IPS-18a (cell line): ENCODE measurements around the gene ST6GALNAC6.

ENCODE experiments used
- H3K27ac ChIP-seq: one replicate; pipeline ENCODE4 v1.5.1; 2013; ENCODE audit warnings: low read length
- H3K27me3 ChIP-seq: one replicate; pipeline ENCODE4 v1.6.1; 2013; ENCODE audit warnings: mild to moderate bottlenecking, low read length; ENCODE audit not compliant: control insufficient read depth, insufficient read depth
- H3K36me3 ChIP-seq: one replicate; pipeline ENCODE4 v1.6.1; 2013; ENCODE audit warnings: low read depth, low read length; ENCODE audit not compliant: control insufficient read depth
- H3K4me1 ChIP-seq: one replicate; pipeline ENCODE4 v1.6.1; 2013; ENCODE audit warnings: low read depth, low read length; ENCODE audit not compliant: control insufficient read depth
- H3K4me3 ChIP-seq: one replicate; pipeline ENCODE4 v1.5.1; 2013; ENCODE audit warnings: low read length
- H3K9ac ChIP-seq: one replicate; pipeline ENCODE4 v1.6.1; 2013; ENCODE audit warnings: mild to moderate bottlenecking, low read length, moderate library complexity
- H3K9me3 ChIP-seq: one replicate; pipeline ENCODE4 v1.6.1; 2013; ENCODE audit warnings: low read depth, low read length; ENCODE audit not compliant: control insufficient read depth

The ST6GALNAC6 gene, protein sequence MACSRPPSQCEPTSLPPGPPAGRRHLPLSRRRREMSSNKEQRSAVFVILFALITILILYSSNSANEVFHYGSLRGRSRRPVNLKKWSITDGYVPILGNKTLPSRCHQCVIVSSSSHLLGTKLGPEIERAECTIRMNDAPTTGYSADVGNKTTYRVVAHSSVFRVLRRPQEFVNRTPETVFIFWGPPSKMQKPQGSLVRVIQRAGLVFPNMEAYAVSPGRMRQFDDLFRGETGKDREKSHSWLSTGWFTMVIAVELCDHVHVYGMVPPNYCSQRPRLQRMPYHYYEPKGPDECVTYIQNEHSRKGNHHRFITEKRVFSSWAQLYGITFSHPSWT

DNA sequence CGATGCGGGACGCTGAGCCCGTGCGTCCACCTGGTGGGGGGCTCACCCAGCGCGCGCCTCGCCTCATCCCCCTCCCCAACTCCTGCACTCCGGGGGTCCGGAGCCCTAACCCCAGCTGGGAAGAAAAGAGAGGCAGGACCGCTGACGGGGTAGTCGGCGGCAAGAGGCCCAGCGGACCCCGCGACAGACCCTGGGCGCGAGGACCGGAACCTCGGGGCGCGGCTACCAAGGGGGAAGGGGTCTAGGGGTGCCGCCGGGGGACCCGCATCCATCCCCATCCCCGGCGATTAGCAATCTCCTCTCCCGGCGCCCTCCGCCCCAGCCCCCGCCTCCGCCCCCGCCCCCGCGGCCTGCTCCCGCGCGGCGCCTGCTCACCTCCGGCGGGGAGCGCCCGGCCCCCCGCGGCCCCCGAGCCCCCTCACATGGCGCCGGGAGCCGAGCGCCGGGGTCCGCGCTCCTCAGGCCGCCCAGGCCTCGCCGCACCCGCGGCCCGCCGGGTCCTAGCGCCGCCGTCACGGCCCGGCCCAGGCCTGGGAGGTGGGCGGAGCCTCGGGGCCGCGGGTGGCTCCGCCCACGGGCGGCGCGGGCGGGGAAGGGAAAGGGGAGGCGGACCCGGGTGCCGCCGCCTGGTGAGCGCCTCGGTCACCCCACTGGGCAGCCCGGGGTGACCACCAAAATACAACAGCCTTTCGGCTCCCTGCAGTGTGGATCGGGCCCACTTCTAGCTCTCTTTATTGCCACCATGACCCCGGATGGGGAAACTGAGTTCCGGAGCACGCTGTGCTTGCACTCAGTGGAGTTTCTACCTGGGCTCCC, at the start of gene ST6GALNAC6:
Gene ST6GALNAC6, minus strand, starts transcription at position 476 of the 816 bp plus-strand sequence. CDS start 1,622 bp downstream, outside the sequence.
- Histone ChIP-seq H3K27ac (no peak within 1 kb of the TSS), H3K4me1 (peaks cover 18% of the 10 kb centered on the region)

DNA sequence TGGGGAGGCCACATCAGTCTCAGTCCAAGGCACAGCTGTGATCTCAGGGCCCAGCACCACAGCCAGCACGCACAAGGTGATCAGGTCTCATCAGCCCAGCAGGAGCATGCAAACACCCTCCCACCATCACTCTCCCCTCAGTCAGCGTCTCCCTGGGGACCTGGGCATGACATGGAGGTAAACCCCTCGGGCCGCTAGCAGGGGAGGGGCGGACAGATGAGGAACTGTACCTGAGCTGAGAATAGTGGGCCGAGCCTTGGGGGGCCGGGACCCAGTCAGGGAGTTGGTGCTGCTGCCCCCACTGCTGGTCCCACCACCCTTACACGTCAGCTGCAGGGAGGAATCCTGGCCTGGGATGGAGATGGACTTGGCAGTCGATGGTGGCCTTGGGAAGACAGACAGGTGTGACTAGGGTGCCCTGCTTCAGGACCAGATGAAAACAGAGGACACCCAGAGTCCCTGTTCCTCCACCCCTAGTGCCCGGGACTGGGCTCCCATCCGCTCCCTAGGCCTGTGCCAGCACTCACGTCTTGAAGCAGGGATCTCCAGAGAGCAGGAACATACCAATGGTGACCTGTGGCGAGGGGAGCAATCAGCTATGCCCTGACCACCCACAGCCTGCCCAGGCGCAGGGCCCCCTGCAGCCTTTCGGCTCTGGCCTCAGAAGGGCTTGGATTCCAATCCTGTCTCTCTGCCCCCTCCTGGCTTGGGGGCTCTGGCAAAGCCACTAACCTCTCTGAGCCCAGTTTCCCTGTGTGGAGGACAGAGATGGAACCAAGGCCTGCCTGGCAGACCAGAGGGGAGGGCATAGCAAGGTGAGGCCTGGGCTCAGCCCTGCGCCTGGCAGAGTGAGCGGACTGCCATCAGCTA, 48.7 kb upstream of the ST6GALNAC6 start:
- H3K4me1 ChIP-seq, result no peaks in the 10 kb centered on the region
- no peak overlapping the region for H3K4me3 ChIP-seq
- H3K27ac ChIP-seq, result no peak overlapping the region
- no peaks in the 10 kb centered on the region for H3K27me3 ChIP-seq
- H3K36me3 ChIP-seq, result peaks cover 5% of the 10 kb centered on the region
- no peaks in the 10 kb centered on the region for H3K9me3 ChIP-seq
- H3K9ac ChIP-seq, result no peak overlapping the region

More for the DNA sequence above, at the start of gene ST6GALNAC6:
- H3K4me3 ChIP-seq, result peak within 1 kb of the TSS; percentile 69
- no peaks in the 10 kb centered on the region for H3K9me3 ChIP-seq
- peaks cover 13% of the 10 kb centered on the region for H3K36me3 ChIP-seq
- no peaks in the 10 kb centered on the region for H3K27me3 ChIP-seq
- H3K9ac ChIP-seq, result peak within 1 kb of the TSS; percentile 42

DNA sequence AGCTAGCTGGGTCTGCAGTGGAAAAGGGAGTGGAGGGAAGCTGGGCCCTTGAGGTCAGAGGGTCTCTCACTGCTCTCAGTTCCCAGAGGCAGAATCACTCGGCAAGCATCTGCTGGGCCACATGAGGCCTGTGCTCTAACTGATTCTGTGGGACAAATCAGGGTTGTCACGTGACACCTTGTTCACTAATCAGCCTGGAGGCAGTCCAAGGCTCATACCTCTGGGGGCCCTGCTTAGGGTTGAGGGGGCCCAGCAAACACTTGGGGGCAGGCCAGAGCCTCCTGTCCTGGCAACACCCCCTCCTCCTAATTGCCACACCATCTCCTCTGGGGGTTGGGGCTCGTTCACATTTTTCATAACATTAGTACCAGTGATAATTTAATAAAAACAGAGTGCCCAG, 47.3 kb upstream of the ST6GALNAC6 start:
- Histone ChIP-seq H3K36me3 (peaks cover 9% of the 10 kb centered on the region), H3K9me3 (no peaks in the 10 kb centered on the region), H3K9ac (no peak overlapping the region), H3K4me1 (no peaks in the 10 kb centered on the region), H3K27me3 (no peaks in the 10 kb centered on the region), H3K4me3 (no peak overlapping the region), H3K27ac (no peak overlapping the region)

DNA sequence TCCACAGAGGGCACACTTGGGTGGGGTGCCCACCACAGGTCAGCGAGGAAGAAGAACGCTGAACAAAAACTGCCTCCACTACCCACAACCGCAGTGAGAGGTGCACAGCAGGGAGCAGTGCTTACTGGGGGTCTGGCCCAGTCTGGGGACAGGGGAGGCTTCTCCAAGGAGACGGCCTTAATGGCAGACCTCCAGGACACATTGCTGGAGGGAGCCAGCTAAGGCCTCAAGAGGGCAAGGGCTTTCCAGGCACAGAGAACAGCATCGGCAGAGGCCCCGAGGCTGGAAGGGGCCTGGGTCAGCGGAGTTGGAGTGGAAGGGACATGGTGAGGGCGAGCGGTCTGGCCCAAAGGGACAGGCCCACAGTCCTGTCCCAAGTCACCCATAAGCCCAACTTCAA, 46.5 kb upstream of the ST6GALNAC6 start:
- no peaks in the 10 kb centered on the region for H3K27me3 ChIP-seq
- no peaks in the 10 kb centered on the region for H3K9me3 ChIP-seq
- no peaks in the 10 kb centered on the region for H3K4me1 ChIP-seq
- H3K4me3 ChIP-seq, result no peak overlapping the region
- no peak overlapping the region for H3K27ac ChIP-seq
- H3K9ac ChIP-seq, result no peak overlapping the region
- H3K36me3 ChIP-seq, result peaks cover 11% of the 10 kb centered on the region

DNA sequence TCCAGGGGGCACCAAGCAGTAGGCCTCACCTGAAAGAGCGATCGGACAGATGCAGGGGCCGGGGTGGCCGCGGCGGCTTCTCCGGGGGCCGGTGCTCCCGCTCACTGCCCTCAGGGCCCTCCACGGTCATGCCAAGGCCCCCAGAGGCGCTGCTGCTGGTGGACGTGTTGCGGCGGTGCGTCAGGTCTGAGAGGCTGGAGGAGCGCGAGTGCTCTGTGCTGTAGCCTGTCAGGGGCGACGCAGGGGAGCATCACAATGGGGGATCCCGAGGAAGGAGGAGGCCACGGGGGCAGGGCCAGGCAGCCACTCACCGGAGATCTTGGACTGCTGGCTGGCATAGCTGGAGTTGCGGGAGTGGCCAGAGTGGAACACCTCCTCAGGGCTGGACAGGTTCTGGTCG, 45.9 kb upstream of the ST6GALNAC6 start:
- H3K27ac ChIP-seq, result no peak overlapping the region
- H3K36me3 ChIP-seq, result peaks cover 12% of the 10 kb centered on the region
- H3K4me1 ChIP-seq, result no peaks in the 10 kb centered on the region
- no peaks in the 10 kb centered on the region for H3K9me3 ChIP-seq
- no peak overlapping the region for H3K9ac ChIP-seq
- H3K4me3 ChIP-seq, result no peak overlapping the region
- no peaks in the 10 kb centered on the region for H3K27me3 ChIP-seq

DNA sequence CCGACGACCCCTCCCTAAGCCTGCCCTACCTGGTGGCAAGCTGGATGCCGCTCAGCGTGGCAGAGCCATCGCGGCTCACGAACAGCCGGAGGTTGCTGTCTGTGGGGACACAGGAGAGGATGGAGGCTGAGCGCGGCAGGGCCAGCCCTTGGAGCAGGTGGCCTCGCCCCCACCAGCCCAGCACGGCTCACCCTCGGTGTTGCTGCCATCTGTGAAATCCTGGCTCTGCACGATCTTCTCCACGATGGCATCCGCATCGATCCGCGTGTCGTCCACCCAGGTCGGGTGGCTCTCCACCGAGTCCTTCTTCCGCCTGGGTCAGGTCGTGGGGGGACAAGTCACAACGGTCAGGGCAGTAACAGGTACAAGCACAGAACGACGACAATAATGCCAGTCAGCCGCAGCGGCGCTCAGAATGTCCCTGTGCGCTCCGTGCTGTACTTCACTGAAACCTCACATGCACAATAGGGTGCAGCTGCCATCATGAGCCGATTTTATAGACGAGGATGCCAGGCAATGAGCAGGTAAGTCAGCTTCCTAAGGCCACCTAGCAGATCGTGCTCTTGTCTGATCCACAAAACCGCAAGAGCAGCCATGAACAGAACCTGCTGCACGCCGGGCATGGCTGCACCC, 45.3 kb upstream of the ST6GALNAC6 start:
- no peak overlapping the region for H3K9ac ChIP-seq
- H3K36me3 ChIP-seq, result peaks cover 12% of the 10 kb centered on the region
- no peak overlapping the region for H3K27ac ChIP-seq

DNA sequence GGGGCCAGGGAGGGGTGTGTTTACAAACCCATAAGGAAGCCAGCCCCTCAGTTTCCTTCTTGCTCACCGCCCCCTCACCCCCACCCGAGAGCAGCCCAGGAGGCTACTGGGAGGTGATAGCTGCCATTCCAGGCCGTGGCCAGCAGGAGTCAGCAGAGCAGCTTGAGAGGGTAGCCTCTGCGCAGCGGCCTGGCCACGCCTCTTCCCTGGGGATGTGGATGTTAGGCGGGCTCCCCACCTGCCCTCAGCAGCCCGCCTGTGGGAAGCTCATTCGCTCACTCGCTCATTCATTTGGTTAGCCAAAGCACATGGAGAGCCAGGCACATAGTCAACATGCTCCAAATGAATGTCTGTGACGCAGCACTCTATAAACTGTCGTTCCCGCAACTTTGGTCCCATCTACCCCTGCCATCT, 44.3 kb upstream of the ST6GALNAC6 start:
- H3K27ac ChIP-seq, result no peak overlapping the region
- H3K9ac ChIP-seq, result no peak overlapping the region
- H3K27me3 ChIP-seq, result no peaks in the 10 kb centered on the region
- no peak overlapping the region for H3K4me3 ChIP-seq
- no peaks in the 10 kb centered on the region for H3K9me3 ChIP-seq
- H3K4me1 ChIP-seq, result no peaks in the 10 kb centered on the region
- H3K36me3 ChIP-seq, result peaks cover 12% of the 10 kb centered on the region

More for the DNA sequence above, 45.3 kb upstream of the ST6GALNAC6 start:
- Histone ChIP-seq H3K4me1 (no peaks in the 10 kb centered on the region), H3K4me3 (no peak overlapping the region), H3K9me3 (no peaks in the 10 kb centered on the region), H3K27me3 (no peaks in the 10 kb centered on the region)

DNA sequence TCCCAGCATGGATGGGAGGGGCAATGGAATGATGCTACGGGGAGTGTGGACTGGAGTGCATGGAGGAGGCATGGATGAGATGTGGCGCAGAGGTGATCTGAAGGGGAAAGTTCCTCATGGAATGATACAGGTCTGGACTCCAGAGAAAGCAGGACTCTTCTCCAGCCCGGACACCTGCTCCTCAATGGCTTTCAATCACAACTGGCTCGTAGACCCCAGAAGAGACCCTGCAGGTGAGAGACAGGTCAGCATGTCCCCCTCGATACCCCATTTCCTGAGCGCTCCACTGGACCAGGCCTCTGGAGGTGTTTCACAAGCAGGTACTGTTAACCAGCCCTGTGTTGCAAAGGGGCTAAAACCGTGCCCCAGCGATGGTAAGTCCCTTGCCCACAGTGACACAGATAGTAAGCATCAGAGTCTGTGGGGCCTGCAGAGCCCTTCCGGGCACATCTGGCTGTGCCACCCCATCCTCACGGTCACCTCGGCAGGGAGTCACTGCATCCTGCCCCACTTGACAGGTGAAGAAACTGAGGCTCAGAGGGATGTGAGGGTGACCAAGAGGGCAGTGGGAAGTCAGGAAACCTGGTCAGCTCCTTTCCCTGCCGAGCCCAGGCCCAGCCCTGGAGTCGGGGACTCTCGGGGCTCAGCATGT, 43.7 kb upstream of the ST6GALNAC6 start:
- Histone ChIP-seq H3K4me3 (no peak overlapping the region), H3K36me3 (peaks cover 12% of the 10 kb centered on the region), H3K27ac (no peak overlapping the region), H3K4me1 (no peaks in the 10 kb centered on the region), H3K9ac (no peak overlapping the region), H3K27me3 (no peaks in the 10 kb centered on the region), H3K9me3 (no peaks in the 10 kb centered on the region)

DNA sequence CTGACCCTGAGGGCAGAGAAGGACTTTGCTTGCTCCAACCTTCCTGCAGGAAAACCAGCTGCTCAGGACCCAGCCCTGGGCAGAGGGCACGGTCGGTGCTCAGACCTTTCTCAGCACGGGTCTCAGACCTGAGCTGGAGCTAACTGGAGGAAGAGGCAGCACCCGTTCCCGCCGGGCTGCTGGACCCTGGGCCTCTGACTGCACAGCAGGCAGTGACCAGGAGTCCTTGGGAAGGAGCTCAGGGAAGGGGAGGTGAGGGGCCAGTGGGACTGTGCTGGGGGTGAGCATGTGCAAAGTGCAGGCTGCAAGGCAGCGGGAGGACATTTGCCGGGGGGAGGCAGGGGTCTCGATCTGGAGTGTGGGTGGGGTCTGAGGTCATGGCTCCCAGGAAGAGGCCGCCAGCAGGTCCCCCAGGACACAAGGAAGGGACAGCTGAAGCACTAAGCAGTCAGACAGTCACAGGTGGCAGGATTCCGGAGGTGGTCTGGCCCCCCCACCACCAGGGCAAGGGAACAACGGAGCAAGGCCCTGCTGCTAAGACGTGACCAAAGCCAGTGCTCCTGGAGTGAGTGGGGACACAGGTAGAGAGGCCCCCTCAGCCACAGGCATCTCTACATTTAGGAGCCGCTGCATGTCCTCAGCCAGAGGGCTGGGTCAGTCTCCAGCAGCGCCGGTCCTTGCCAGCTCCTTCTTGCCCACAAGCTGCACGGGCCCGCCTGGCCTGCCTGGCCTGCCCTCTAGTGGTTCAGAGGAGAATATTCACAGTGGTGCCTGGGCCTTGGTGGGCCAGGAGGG, 43.0 kb upstream of the ST6GALNAC6 start:
- Histone ChIP-seq H3K27me3 (no peaks in the 10 kb centered on the region), H3K27ac (no peak overlapping the region), H3K36me3 (peaks cover 12% of the 10 kb centered on the region), H3K4me1 (no peaks in the 10 kb centered on the region), H3K9ac (no peak overlapping the region), H3K4me3 (no peak overlapping the region), H3K9me3 (no peaks in the 10 kb centered on the region)

DNA sequence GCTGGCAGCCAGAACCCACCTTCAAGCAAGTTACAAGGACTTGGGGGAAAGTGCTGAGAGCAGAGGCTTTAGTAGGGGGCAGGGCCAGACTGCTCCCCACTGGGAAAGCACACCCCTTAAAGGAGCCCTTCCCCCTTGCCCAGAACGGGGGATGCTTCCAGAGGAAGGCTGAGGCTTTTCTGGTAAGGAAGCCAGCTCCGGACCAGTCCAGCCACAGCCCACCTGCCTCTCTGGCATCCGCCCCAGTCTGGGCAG, 42.5 kb upstream of the ST6GALNAC6 start:
- Histone ChIP-seq H3K27ac (no peak overlapping the region), H3K9ac (no peak overlapping the region), H3K4me3 (no peak overlapping the region), H3K36me3 (peaks cover 12% of the 10 kb centered on the region), H3K27me3 (no peaks in the 10 kb centered on the region), H3K4me1 (no peaks in the 10 kb centered on the region), H3K9me3 (no peaks in the 10 kb centered on the region)
